ENCODE measurements around the gene PKIB.
"Not testable (repeated sequence)": the region's sequence is repeated elsewhere in the genome, so short reads cannot be mapped to it uniquely, and the experiment has no call there.

PKIB gene

GRCh38 chr6:122609881-122610689 is at the start of gene PKIB:
PKIB (plus strand) TSS chr6:122610405; CDS start chr6:122717795, 107,390 bp downstream.
- DNase-seq (ENCODE audit: low read depth, low spot score), result peak; percentile 94

GRCh38 chr6:122563364-122564052 is 46.7 kb upstream of the PKIB start:
- DNase-seq (ENCODE audit: low read depth, low spot score), result no peak

GRCh38 chr6:122564230-122564629 is 46.0 kb upstream of the PKIB start:
- no peak for DNase-seq (ENCODE audit: low read depth, low spot score)

- no peak for DNase-seq (ENCODE audit: low read depth, low spot score)
Observed at GRCh38 chr6:122565708-122566107, 44.5 kb upstream of the PKIB start.

- no peak for DNase-seq (ENCODE audit: low read depth, low spot score)
Observed at GRCh38 chr6:122567034-122567433, 43.2 kb upstream of the PKIB start.

- no peak for DNase-seq (ENCODE audit: low read depth, low spot score)
Observed at GRCh38 chr6:122568350-122568749, 41.9 kb upstream of the PKIB start.

- no peak for DNase-seq (ENCODE audit: low read depth, low spot score)
Observed at GRCh38 chr6:122568797-122569221, 41.4 kb upstream of the PKIB start.

- no peak for DNase-seq (ENCODE audit: low read depth, low spot score)
Observed at GRCh38 chr6:122569230-122569771, 40.9 kb upstream of the PKIB start.

GRCh38 chr6:122571888-122572287 is 38.3 kb upstream of the PKIB start:
- no peak for DNase-seq (ENCODE audit: low read depth, low spot score)

GRCh38 chr6:122576888-122577287 is 33.3 kb upstream of the PKIB start:
- no peak for DNase-seq (ENCODE audit: low read depth, low spot score)

- DNase-seq (ENCODE audit: low read depth, low spot score), result no peak
Observed at GRCh38 chr6:122578961-122579360, 31.2 kb upstream of the PKIB start.

GRCh38 chr6:122580737-122581136 is 29.5 kb upstream of the PKIB start:
- no peak for DNase-seq (ENCODE audit: low read depth, low spot score)

- no peak for DNase-seq (ENCODE audit: low read depth, low spot score)
Observed at GRCh38 chr6:122589115-122589514, 21.1 kb upstream of the PKIB start.

GRCh38 chr6:122598295-122598694 is 11.9 kb upstream of the PKIB start:
- DNase-seq (ENCODE audit: low read depth, low spot score), result not testable (repeated sequence)

GRCh38 chr6:122604676-122605075 is 5.5 kb upstream of the PKIB start:
- DNase-seq (ENCODE audit: low read depth, low spot score), result no peak

GRCh38 chr6:122610690-122611455 is 668 bp downstream of the PKIB start:
- DNase-seq (ENCODE audit: low read depth, low spot score), result peak; percentile 57

GRCh38 chr6:122612838-122613237 is 2.6 kb downstream of the PKIB start:
- no peak for DNase-seq (ENCODE audit: low read depth, low spot score)

GRCh38 chr6:122614303-122614702 is 4.1 kb downstream of the PKIB start:
- no peak for DNase-seq (ENCODE audit: low read depth, low spot score)

GRCh38 chr6:122615409-122615808 is 5.2 kb downstream of the PKIB start:
- DNase-seq (ENCODE audit: low read depth, low spot score), result no peak

- DNase-seq (ENCODE audit: low read depth, low spot score), result no peak
Observed at GRCh38 chr6:122616877-122617276, 6.7 kb downstream of the PKIB start.

- DNase-seq (ENCODE audit: low read depth, low spot score), result no peak
Observed at GRCh38 chr6:122619309-122619708, 9.1 kb downstream of the PKIB start.

- DNase-seq (ENCODE audit: low read depth, low spot score), result no peak
Observed at GRCh38 chr6:122620428-122620827, 10.2 kb downstream of the PKIB start.
